ENCODE results near the gene ZNF365.
"Not testable (repeated sequence)": the region's sequence is repeated elsewhere in the genome, so short reads cannot be mapped to it uniquely, and the experiment has no call there.

ZNF365 gene, protein sequence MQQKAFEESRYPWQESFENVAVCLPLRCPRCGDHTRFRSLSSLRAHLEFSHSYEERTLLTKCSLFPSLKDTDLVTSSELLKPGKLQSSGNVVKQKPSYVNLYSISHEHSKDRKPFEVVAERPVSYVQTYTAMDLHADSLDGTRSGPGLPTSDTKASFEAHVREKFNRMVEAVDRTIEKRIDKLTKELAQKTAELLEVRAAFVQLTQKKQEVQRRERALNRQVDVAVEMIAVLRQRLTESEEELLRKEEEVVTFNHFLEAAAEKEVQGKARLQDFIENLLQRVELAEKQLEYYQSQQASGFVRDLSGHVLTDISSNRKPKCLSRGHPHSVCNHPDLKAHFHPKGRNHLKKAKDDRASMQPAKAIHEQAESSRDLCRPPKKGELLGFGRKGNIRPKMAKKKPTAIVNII

DNA sequence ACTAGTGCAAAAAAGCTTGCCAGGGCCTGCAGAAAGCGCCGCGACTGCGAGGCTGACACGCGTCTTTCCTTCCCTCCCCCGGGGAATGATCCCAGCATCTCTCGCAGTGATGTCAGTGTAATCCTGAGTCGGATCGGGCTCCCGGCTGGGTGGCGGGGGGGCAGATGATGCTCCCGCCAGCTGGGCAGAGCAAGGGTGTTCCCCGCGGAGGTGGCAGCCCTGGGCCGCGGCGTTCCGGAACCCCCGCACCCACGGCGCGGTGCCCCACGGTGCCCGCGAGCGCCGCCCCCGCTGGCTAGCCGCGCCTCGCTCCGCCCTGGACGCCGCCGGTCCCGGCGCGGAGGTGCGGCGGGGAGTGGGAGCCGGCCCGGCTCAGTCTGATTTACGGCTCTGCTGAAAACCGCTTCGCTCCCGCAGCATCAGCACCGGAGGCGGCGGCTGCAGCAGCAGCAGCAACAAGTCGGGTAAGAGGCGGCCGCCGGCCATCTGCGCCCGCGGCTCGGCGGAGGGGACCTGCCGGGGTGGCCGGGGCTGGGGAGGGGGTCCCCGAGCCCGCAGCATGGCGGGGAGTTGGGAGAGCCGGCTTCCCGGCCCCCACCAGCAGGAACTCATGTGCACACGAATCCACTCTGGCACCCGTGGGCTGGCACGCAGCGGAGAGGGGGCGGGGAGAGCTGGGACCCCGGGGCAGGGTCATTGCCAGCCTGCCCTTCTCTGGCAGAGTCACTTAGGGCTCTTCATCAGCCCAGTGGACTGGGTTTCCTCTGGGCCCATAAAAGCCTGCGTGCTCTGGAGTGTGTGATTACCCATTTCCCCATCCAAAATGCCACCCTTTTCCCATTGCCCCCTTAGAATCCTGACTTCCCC lies at the start of gene ZNF365:
Gene ZNF365, plus strand, starts transcription at position 375 of the 867 bp plus-strand sequence. CDS start 1,825 bp downstream, outside the sequence.
- peak; percentile 4 to 46 (median 14) for DNase-seq

DNA sequence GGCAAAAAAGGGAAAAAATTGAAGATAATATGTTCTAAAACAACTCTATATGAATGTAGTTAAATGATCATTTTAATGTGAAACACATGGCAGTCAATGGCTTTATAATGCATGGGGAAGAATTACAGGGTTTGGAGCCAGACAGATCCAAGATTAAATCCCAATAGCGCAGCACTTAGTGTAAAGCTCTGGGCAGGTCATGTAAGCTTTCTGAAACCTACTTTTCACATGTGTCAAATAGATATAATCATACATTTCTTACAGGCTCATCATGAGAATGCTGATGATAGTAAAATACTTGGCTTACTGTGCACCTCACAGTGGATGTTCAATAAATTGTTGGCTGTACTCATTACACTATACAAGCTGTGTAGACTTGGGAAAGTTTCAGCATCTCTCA lies 48.0 kb upstream of the ZNF365 start:
- DNase-seq: no peak

DNA sequence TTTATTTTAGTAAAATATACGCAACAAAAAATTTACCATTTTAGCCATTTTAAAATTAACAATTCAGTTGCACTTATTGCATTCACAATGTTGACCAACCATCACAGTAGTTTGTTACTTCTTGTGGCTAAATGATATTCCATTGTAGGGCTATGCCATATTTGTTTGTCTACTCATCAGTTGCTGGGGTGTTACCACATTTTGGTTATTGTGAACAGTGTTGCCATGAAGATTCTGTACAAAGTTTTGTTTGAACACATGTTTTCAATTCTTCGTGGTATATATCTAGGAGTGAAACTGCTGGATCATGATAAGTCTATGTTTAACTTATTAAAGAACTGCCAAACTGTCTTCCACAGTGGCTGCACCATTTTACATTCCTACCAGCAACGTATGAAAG lies 46.3 kb upstream of the ZNF365 start:
- no peak for DNase-seq

DNA sequence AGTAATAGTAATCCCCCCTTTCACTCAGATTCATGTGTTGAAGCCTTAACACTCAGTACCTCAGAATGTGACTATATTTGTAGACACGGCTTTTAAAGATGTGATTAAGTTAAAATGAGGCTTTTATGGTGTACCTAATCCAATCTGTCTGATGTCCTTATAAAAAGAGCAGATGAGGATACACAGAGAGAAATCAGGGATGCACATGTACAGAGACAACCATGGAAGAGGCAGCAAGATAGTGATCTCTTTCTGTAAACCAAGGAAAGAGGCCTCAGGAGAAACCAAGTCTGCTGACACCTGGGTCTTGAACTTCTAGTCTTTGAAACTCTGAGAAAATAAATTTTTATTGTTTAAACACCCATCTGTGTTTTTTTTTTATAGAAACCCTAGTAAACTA lies 44.0 kb upstream of the ZNF365 start:
- no peak for DNase-seq

DNA sequence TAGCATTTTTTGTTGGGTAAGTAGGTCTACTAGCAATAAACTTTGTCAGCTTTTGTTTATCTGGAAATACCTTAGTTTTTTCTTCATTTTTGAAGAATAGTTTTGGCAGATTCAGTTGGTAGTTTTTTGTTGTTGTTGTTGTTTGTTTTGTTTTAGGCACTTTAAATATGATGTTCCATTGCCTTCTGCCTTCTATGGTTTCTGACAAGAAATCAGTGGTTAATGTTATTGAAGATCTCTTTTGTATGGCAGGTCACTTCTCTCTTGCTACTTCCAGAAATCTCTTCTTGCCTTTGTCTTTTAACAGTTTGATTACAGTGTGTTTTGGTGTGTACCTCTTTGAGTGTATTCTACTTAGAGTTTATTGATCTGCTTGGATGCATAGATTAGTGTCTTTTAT lies 41.8 kb upstream of the ZNF365 start:
- DNase-seq: no peak

DNA sequence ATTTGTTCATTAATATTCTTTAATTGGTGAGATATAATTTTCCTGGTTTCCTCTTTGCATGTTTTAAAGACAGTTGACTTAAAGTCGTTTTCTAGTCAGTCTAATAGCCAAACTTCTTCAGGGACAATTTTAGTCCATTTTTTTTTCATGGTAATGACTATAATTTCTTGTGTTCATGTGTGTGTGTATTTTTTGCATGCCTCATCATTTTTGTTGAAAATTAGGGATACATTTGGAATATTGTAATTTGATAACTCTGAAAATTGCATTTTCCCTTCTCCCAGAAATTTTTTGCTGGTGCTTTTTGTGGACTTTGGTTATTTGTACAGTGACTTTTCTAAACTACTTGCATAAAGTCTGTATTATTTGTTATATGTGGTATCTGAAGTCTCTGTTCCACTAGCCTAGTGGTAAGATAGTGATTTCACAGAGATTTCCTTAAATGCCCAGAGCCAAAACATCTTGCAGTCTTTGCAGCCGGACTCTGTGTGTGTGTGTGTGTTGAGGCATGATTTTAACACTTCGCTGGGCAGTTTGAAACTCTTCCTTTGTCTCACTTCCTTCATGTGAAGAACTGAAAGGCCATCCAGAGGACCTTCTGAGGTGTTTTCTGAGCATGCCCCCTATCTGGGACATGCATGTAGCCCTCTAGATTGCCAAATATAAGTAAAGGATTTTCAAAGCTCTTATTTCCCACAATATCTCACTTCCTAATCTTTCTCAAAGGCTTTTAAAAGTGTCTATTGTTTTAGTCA lies 40.9 kb upstream of the ZNF365 start:
- DNase-seq: no peak

DNA sequence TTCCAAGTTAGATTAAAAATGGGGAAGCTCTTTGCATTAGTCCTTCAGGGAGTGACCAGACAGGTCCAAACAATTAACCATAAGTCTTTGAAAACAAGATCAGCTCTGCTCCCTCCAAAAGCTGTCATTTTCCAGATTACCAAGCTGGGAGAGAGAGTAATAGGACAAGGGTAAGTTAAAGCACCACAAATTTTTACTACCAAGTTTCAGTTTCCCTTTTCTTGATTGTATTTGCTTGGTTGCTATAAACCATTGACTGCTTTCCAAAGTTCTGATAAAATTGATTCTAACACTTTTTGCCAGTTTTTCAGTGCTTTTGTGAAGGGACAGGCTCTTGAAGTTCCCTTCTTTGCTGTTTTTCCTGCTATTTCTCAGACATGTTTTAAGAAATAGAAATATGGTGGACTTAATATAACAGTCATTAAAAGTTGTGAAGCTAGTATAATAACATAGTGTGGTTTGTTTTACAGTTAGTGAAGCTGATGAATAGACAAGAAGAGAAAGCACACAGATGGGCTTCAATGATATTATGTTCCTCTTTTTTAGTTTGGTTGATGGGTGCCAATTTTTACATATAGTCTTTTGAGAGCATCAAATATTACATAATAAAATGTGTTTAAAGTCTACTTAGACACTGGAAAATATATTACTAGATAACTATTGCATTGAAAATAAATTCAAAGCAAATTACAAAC lies 40.0 kb upstream of the ZNF365 start:
- no peak for DNase-seq

DNA sequence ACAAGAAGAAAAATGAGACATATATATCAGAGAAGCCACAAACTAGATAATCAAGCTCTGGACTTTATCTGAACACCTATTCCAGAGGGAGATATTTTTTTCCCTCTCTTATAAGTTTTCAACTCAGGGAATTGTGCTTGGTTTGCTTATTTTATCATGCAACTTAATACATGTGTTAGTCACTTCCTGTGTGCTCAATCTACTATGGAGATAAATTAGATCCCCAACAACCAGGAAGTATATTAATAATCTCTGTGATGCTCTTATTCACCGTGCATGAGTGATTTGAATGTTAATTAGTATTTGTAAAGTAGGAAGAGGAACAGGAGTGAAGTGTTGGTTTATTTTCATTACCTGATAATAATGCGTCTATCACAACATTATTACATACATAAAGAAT lies 38.8 kb upstream of the ZNF365 start:
- no peak for DNase-seq

DNA sequence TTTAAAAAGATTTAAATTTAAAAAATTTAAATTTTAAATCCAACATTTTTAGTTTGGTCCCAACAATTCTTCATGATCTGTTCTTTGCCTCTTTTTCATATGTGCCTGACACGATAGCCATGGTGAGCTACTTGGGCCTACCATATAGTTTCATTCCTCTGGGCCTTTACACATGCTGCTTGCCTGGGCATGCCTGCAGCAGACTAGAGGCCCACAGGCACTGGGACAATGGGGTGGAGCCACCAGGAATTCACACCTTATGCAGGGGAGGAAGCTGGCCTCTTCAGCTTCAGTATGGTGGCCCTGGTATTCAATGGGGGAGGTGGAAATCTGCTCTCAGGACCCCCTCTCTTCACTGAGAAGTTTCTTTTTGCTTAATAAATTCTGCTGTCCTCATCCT lies 37.8 kb upstream of the ZNF365 start:
- no peak for DNase-seq

DNA sequence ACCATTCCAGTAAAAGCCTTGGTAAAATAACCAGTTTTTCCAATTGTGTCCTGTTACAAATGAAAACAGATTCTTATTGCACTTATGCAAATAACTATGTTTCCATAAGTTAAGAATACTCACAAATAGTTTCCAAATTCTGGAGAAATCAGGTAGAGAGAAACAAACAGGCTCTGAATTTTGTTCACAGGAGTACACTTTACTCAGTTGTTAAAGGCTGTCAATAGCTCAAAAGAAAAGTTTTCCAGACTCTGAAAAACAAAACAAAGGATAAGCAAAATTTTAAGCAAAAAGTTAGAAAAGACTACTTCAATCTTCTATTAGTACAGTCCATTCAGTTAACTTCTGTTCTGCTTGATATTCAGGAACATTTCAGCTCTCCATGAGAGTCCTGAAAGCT lies 32.8 kb upstream of the ZNF365 start:
- no peak for DNase-seq

DNA sequence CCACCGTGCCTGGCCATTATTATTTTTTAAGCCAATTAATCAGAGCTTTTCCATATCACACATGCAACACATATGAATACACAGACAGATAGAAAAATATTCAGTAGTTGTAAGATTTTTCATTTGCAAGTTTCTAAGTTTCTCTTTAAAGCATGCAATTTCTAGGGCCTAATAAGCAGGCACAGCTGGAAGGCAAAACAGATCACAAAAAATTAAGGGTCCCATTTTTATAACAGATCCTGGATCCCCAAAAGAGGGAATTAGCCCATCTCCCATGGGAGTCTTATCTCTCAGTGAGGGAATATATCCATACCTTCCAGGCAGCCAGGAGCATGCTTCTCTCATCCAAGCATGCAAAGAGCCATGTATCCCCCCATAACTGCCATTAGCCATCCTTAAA lies 31.2 kb upstream of the ZNF365 start:
- DNase-seq: no peak

DNA sequence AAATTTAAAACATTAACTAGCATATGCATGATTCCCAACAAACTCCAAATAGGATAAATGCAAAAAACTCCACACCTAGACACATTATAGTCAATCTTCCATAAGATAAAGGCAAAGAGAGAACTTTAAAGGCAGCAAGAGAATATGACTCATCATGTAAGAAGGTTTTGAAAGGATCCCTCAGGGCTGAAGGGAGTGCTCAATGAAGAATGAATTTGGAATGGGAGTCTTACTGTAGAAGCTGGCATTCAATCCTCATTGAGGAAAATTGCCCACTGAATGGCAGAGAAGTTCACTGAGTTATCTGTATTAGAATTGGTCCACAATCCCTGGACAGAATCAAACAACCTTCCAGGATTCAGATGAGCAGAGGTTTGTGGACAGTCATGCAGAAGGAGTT lies 26.1 kb upstream of the ZNF365 start:
- no peak for DNase-seq

DNA sequence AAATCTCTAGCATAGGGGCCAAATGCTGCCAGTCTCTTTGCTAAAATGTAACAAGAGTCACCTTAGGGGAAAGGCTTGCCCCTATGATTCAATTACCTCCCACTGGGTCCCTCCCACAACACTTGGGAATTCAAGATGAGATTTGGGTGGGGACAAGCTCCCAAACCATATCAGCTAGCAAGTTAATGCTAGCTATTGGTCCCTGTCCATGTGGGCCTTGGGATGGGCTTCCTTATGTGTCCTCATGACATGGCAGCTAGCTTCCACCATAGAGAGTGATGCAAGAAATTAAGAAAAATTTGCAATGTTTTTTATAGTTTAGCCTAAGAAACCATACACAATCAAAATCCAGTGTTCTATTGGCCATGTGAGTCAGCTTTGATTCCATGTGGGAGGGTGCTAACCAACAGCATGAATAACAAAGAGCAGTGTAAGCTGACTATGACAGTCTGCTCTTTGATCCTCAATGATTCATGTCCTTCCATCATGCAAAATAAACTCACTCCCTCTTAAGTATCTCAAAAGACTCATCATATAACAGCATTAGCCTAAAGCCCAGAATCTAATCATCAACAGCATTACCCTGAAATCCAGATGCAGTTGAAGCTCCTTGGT lies 21.7 kb upstream of the ZNF365 start:
- no peak for DNase-seq

DNA sequence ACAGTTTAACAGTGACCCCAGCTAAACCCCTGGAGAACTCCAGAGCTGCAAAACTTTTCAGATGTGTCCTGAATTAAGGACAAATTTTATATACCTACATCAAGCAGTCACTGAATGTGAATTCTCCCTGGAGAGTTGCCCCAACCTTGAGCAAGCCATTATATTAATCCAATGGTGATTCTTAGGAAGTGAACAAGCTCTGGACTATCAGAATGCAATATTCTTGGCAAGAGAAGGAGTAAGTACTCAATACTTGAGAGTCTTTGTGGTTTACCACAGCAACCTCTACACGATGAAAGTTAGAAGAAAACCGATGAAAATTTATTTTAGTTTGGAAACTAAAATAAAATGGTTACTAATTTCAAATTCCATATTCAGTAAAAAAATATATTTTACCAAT lies 19.3 kb upstream of the ZNF365 start:
- DNase-seq: no peak

DNA sequence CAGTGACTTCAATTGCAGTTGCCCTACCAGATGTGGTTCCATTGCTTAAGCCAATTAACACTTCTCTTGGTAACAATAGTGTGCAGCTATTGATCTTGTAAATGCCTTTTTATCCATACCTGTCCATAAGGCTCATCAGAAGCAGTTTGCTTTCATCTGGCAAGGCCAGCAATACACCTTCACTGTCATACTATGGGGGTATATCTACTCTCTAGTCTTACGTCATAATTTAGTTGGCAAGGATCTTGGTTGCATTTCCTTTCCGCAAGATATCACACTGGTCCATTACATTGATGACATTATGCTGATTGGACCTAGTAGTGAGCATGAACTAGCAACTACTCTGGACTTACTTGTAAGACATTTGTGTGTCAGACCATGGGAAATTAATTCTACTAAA lies 17.7 kb upstream of the ZNF365 start:
- DNase-seq: no peak

DNA sequence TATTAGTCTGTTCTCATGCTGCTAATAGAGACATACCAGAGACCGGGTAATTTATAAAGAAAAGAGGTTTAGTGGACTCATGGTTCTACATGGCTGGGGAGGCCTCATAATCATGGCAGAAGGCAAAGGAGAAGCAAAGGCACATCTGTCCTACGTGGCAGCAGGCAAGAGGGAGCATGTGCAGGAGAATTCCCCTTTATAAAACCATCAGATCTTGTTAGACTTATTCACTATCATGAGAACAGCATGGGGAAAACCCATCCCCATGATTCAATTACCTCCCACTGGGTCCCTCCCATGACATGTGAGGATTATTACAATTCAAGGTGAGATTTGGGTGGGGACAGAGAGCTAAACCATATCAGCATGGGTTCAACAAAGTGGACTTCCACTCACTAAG lies 16.0 kb upstream of the ZNF365 start:
- not testable (repeated sequence) for DNase-seq

DNA sequence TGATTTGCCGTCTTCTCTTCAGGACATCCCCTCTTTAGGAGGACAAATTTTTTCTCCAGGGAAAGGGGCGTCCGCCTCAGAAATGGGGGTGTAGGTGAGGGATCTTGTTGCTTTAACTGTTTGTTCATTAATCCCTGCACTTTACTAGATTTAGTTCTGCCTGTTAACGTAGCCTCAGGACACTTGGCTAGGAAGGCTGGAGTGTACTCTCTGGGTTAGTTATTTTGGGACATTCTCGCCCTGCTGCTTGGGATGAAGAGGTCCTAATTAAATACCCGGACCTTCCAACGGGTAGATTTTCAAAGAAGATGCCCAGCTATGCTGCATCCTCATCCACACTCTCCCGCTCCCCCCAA lies 552 bp upstream of the ZNF365 start:
- no peak for DNase-seq

DNA sequence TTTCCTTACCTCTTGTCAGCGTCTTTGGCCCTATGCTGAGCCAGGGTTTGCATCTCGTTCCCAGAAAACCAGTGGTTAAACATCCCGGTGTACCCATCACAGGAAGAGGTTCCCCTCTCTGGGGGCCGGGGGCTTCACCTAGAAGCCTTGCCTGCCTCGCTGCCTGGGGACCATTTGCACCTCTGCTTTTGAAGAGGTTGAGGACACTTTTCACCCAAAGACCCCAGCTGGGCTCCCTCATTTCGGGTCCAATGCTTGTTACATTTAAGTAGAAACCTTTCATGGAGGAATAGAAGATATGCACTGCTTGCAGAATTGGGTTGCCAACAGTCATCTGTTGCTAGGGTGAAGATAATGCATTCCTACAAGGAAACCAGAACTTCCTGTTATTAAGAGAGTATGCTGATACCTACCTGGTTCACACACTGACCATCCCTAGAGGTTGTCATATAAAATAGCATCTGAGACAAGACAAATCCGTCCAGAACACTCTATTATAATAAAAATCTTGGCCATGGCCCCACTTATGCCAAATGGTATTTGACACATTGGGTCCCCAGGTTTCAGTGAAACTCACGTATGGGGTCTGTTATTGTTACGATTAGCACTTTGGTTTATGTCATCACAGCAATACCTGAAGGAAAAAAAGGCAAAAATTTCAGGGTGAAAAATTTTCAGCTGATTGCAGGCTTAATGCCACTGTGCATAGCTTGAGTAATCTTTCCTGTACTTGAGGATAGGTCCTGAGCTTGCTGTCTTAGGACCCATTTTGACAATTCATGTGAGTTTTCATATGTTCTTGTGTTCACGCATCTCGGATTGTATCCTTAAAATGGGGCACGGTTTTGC lies 917 bp downstream of the ZNF365 start:
- no peak for DNase-seq

DNA sequence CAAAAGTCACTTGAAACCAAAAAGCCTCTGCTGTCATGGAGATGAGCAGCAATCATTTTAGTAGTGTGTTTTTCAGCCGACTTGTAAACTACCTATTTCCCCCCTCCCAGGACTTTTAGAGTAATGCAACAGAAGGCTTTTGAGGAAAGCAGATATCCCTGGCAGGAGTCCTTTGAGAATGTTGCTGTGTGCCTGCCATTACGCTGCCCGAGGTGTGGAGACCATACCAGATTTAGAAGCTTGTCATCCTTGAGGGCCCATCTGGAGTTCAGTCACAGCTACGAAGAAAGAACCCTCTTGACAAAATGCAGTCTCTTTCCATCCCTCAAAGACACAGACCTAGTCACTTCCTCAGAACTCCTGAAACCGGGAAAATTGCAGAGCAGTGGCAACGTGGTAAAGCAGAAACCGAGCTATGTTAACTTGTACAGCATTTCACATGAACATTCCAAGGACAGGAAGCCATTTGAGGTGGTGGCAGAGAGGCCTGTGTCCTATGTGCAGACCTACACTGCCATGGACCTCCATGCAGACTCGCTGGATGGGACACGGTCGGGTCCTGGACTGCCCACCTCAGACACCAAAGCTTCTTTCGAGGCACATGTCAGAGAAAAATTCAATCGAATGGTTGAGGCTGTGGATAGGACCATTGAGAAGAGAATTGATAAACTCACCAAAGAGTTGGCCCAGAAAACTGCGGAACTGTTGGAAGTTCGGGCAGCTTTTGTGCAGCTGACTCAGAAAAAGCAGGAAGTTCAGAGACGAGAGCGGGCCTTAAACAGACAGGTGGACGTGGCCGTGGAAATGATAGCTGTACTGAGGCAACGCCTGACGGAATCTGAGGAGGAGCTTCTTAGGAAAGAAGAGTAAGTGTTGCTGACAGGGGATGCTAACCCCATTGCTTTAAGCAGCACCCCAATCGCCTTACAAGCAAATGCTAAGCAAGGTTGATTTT lies 2.2 kb downstream of the ZNF365 start:
- DNase-seq: no peak

DNA sequence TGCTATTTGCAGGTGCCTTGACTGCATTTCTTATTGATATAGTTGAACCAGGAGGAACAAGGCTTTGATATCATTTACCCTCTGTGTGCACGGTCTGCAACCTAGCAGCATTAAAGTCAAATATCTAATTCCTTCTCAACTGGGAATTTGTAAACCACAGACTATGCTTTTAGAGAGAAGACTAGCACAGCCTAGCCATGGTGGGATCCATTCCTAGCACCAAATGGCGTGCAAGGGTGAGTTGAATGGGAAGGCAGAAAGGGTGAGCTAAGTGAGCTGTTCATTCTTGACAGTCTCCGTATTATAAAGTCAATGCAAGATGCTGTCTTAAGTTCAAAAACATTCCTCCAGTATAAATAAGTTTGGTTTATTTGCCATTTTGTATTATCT lies 2.9 kb downstream of the ZNF365 start:
- no peak for DNase-seq

All from activated CD4-positive, CD25-positive, alpha-beta regulatory T cell (primary cell).